Measurements from ENCODE around the gene EPB41.
"Not testable (repeated sequence)": the region's sequence is repeated elsewhere in the genome, so short reads cannot be mapped to it uniquely, and the experiment has no call there.

EPB41 gene

GRCh38 chr1:28914228-28915030 is at the start of gene EPB41:
Gene EPB41 (plus strand): TSS chr1:28914569. CDS start chr1:28987438, 72,869 bp downstream.
- peak; percentile 95 for DNase-seq

GRCh38 chr1:28864695-28865094 is 49.7 kb upstream of the EPB41 start:
- no peak for DNase-seq

- DNase-seq, result no peak
These were observed 48.2 kb upstream of the EPB41 start for GRCh38 chr1:28865997-28866650.

GRCh38 chr1:28867850-28868249 is 46.5 kb upstream of the EPB41 start:
- no peak for DNase-seq

GRCh38 chr1:28869952-28870351 is 44.4 kb upstream of the EPB41 start:
- no peak for DNase-seq

GRCh38 chr1:28871631-28872401 is 42.6 kb upstream of the EPB41 start:
- DNase-seq, result no peak

GRCh38 chr1:28875134-28875533 is 39.2 kb upstream of the EPB41 start:
- not testable (repeated sequence) for DNase-seq

- DNase-seq, result peak; percentile 85
These were observed 37.1 kb upstream of the EPB41 start for GRCh38 chr1:28877132-28877781.

- DNase-seq, result no peak
These were observed 35.6 kb upstream of the EPB41 start for GRCh38 chr1:28878796-28879195.

GRCh38 chr1:28882009-28882628 is 32.2 kb upstream of the EPB41 start:
- DNase-seq, result peak; percentile 91

- DNase-seq, result no peak
These were observed 31.1 kb upstream of the EPB41 start for GRCh38 chr1:28883242-28883616.

- DNase-seq, result no peak
These were observed 28.9 kb upstream of the EPB41 start for GRCh38 chr1:28885472-28885877.

- no peak for DNase-seq
These were observed 28.2 kb upstream of the EPB41 start for GRCh38 chr1:28885977-28886730.

GRCh38 chr1:28886731-28887418 is 27.5 kb upstream of the EPB41 start:
- DNase-seq, result peak; percentile 83

- DNase-seq, result peak; percentile 58
These were observed 26.9 kb upstream of the EPB41 start for GRCh38 chr1:28887419-28887834.

- peak; percentile 44 for DNase-seq
These were observed 26.3 kb upstream of the EPB41 start for GRCh38 chr1:28887835-28888682.

- DNase-seq, result no peak
These were observed 25.5 kb upstream of the EPB41 start for GRCh38 chr1:28888915-28889314.

GRCh38 chr1:28889357-28889756 is 25.0 kb upstream of the EPB41 start:
- no peak for DNase-seq

- DNase-seq, result no peak
These were observed 23.9 kb upstream of the EPB41 start for GRCh38 chr1:28890435-28890834.

- DNase-seq, result no peak
These were observed 23.5 kb upstream of the EPB41 start for GRCh38 chr1:28890836-28891235.
